SK-N-SH (cell line): Measurements from ENCODE around the gene E2F1.

ENCODE experiments used
- CTCF ChIP-seq: fragments of 200-600 bp; sonication (generic); IDR thresholded peaks from 2 replicates; pipeline ENCODE4 v1.6.1; 2017; ENCODE audit warnings: antibody characterized with exemption, mild to moderate bottlenecking, moderate library complexity
- EZH2phosphoT487 ChIP-seq: fragments of 200-600 bp; sonication (generic); IDR thresholded peaks from 2 replicates; pipeline ENCODE4 v1.6.1; 2017; ENCODE audit warnings: low read depth, mixed run types, mild to moderate bottlenecking, antibody characterized with exemption, moderate library complexity, borderline replicate concordance
- FOXJ3 ChIP-seq: sonication (generic); formaldehyde crosslinking; IDR thresholded peaks from 2 replicates; pipeline ENCODE4 v1.5.1; 2020; ENCODE audit warnings: mild to moderate bottlenecking, missing genetic modification reagents
- JUND ChIP-seq: IDR thresholded peaks from 2 replicates; pipeline ENCODE4 v1.4.0; 2012
- RAD21 ChIP-seq: IDR thresholded peaks from 2 replicates; pipeline ENCODE4 v1.6.1; 2012; ENCODE audit warnings: mild to moderate bottlenecking, low read length
- RXRA ChIP-seq: IDR thresholded peaks from 2 replicates; pipeline ENCODE4 v1.4.0; 2012; ENCODE audit warnings: low read depth, mild to moderate bottlenecking, borderline replicate concordance
- SIN3A ChIP-seq: IDR thresholded peaks from 2 replicates; pipeline ENCODE4 v1.6.1; 2012; ENCODE audit warnings: low read depth, mild to moderate bottlenecking, low read length, moderate library complexity, borderline replicate concordance
- USF1 ChIP-seq: IDR thresholded peaks from 2 replicates; pipeline ENCODE4 v1.4.0; 2012; ENCODE audit warnings: low read depth, borderline replicate concordance
- USF2 ChIP-seq: fragments of 150-350 bp; IDR thresholded peaks from 2 replicates; pipeline ENCODE4 v1.6.1; 2017; ENCODE audit warnings: antibody characterized with exemption, low read length, low read depth, borderline replicate concordance
- ZBTB33 ChIP-seq: IDR thresholded peaks from 2 replicates; pipeline ENCODE4 v1.4.0; 2012; ENCODE audit warnings: low read depth, borderline replicate concordance

GRCh38 chr20:33689973-33690372 lies 3.8 kb upstream of the E2F1 start:
- no peak for TF ChIP-seq CTCF
- no peak for TF ChIP-seq USF2
- no peak for TF ChIP-seq RXRA
- TF ChIP-seq SIN3A = no peak
- no peak for TF ChIP-seq EZH2phosphoT487
- no peak for TF ChIP-seq USF1
- TF ChIP-seq FOXJ3 = no peak
- TF ChIP-seq ZBTB33 = no peak
- TF ChIP-seq RAD21 = no peak
- TF ChIP-seq JUND = 0 out of 2 replicates have a peak, but pooled peaks have one; percentile 16
